Measurements from ENCODE around the gene RNU11. TPM values are rescaled to one million over a fixed set of nuclear protein-coding genes. Genes with fewer than 3 reads are reported as not detected.
A peak's percentile ranks its signal among the peaks of the same experiment; 100 is the strongest.
"Not testable (repeated sequence)": the region's sequence is repeated elsewhere in the genome, so short reads cannot be mapped to it uniquely, and the experiment has no call there.

Gene RNU11
- total and polyA plus RNA-seq, 2 donors (not counting 3 experiments of a cell fraction or from before 2014, with no cell fraction given): not detected

DNA sequence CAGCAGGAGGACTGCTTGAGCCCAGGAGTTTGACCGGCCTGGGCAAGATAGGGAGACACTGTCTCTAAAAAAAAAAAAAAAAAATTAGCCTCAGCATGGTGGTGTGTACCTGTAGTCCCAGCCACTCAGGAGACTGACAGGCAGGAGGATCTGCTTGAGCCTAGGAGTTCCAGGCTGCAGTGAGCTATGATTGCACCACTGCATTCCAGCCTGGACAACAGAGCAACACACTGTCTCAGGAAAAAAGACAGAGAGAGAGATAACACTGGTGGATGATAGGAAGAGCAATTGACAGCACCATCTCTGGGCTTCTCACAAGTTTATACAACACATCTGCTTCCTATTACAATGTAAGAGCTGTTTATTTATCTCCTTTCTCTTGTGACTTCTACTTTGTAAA is 2.4 kb upstream of the RNU11 start:
- no peak overlapping the region for H3K9ac ChIP-seq (replicated peaks; ENCODE audit: extremely low read depth, insufficient read depth, low read length)
- H3K27me3 ChIP-seq (ENCODE audit: control insufficient read depth in 2 of 2, insufficient read depth in 2 of 2, low read length in 2 of 2): no peaks in the 10 kb centered on the region
- H3K4me2 ChIP-seq (ENCODE audit: insufficient read depth, low read length): no peak overlapping the region
- H3K36me3 ChIP-seq (ENCODE audit: control insufficient read depth in 2 of 2, extremely low read depth in 1 of 2, insufficient read depth in 2 of 2, low read length in 2 of 2): no peaks in the 10 kb centered on the region
- no peak for DNase-seq (ENCODE audit: low read depth, low spot score)
- peaks cover 21% of the 10 kb centered on the region for H3K4me1 ChIP-seq (ENCODE audit: control insufficient read depth, extremely low read depth, insufficient read depth, low read length)
- FAIRE-seq: no peak
- TF ChIP-seq POLR2AphosphoS5 (IDR thresholded peaks at IDR 0.05; ENCODE audit: insufficient read depth, low read depth, low read length) (no peak), GATA2 (IDR thresholded peaks at IDR 0.05; ENCODE audit: insufficient read depth, insufficient read length, low read depth, low read length) (no peak), MYC (IDR thresholded peaks at IDR 0.05; ENCODE audit: low read depth, low read length) (no peak), POLR2A (IDR thresholded peaks at IDR 0.05; ENCODE audit: low read depth, low read length) (no peak)
- TF ChIP-seq, protein P1, sequence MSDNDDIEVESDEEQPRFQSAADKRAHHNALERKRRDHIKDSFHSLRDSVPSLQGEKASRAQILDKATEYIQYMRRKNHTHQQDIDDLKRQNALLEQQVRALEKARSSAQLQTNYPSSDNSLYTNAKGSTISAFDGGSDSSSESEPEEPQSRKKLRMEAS (IDR thresholded peaks at IDR 0.05; ENCODE audit: insufficient read depth, insufficient read length): no peak
- peaks cover 7% of the 10 kb centered on the region for H3K79me2 ChIP-seq (ENCODE audit: control insufficient read depth, insufficient read depth, low read length)
- CTCF ChIA-PET: interaction anchor here (0.8 kb wide), 1 partner anchor 230 kb away, joined by 3 read pairs; no protein-coding TSS in a partner anchor
- intact Hi-C loops (cut with micrococcal nuclease) (no loop called here), dilution Hi-C loops (cut with MboI; ENCODE audit: extremely low pct_ligation_motif_present, low sequenced_read_pairs) (no loop called here)
- H3K9me1 ChIP-seq (replicated peaks; ENCODE audit: control insufficient read depth, extremely low read depth, insufficient read depth, low read length): no peaks in the 10 kb centered on the region
- no peak overlapping the region for H2AFZ ChIP-seq (ENCODE audit: low read depth, low read length)
- POLR2A ChIA-PET: interaction anchor here (0.7 kb wide), 1 partner anchor 65 kb away, joined by 3 read pairs; no protein-coding TSS in a partner anchor
- no peak overlapping the region for H3K27ac ChIP-seq (ENCODE audit: insufficient read depth, low read depth, low read length)
- H4K20me1 ChIP-seq (replicated peaks; ENCODE audit: control insufficient read depth, extremely low read depth, insufficient read depth, low read length): no peaks in the 10 kb centered on the region
- no peak overlapping the region for H3K4me3 ChIP-seq (replicated peaks in 1 of 3; ENCODE audit: insufficient read depth in 1 of 3, low read depth in 1 of 3, low read length in 3 of 3)
- no peaks in the 10 kb centered on the region for H3K9me3 ChIP-seq (replicated peaks; ENCODE audit: control insufficient read depth, insufficient read depth, low read length)
- no TSS peak for BruUV-seq (replicated peaks)

DNA sequence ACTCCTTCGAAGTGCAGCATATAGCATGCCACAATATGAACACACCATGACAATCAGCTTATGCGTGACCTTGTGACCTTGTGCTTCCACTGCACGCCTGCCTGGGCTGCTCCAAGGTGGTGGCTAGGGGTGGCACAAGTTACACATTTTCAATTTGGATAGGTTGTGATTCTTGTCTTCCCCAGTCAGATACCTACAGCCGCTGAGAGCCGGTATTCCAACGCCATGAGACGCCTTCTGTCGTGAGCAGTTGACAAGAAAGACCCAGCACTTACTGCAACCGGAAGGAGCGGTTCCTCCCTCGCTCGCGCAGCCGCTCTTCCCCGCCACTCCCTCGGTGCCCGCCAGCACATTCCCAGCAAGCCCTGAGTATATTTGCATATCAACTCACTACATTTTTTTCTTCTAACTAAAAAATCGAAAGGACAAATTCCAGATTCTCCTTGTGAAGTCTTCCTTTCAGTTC is 359 bp upstream of the RNU11 start:
- no peaks in the 10 kb centered on the region for H4K20me1 ChIP-seq (replicated peaks; ENCODE audit: control insufficient read depth, extremely low read depth, insufficient read depth, low read length)
- intact Hi-C loops (cut with micrococcal nuclease): loop anchor here (1.0 kb wide), 3 partner anchors 20 to 229 kb away; partner anchors contain the start of genes GMEB1 and YTHDF2
- TF ChIP-seq, protein P1 (IDR thresholded peaks at IDR 0.05; ENCODE audit: insufficient read depth, insufficient read length): no peak
- peak; percentile 2 for TF ChIP-seq MYC (IDR thresholded peaks at IDR 0.05; ENCODE audit: low read depth, low read length)
- no peaks in the 10 kb centered on the region for H3K9me1 ChIP-seq (replicated peaks; ENCODE audit: control insufficient read depth, extremely low read depth, insufficient read depth, low read length)
- H3K4me2 ChIP-seq (ENCODE audit: insufficient read depth, low read length): peak overlapping the region; percentile 62
- ChIA-PET POLR2A (interaction anchor here (0.5 to 1.4 kb wide), 26 partner anchors 9 to 534 kb away, joined by 3 to 35 read pairs (median 5); partner anchors contain the start of genes ATP5IF1, GMEB1, TRNAU1AP and YTHDF2), CTCF (interaction anchor here (0.7 to 1.9 kb wide), 6 partner anchors 13 to 238 kb away, joined by 3 to 14 read pairs (median 4); partner anchors contain the start of genes GMEB1 and YTHDF2)
- peaks cover 16% of the 10 kb centered on the region for H3K4me1 ChIP-seq (ENCODE audit: control insufficient read depth, extremely low read depth, insufficient read depth, low read length)
- BruUV-seq (replicated peaks): TSS peak; percentile 39
- no peaks in the 10 kb centered on the region for H3K27me3 ChIP-seq (ENCODE audit: control insufficient read depth in 2 of 2, insufficient read depth in 2 of 2, low read length in 2 of 2)
- DNase-seq (ENCODE audit: low read depth, low spot score): peak; percentile 96
- peak overlapping the region in 2 of 3 experiments; percentile 18 to 20 for H3K4me3 ChIP-seq (replicated peaks in 1 of 3; ENCODE audit: insufficient read depth in 1 of 3, low read depth in 1 of 3, low read length in 3 of 3)
- no peaks in the 10 kb centered on the region for H3K36me3 ChIP-seq (ENCODE audit: control insufficient read depth in 2 of 2, extremely low read depth in 1 of 2, insufficient read depth in 2 of 2, low read length in 2 of 2)
- no peaks in the 10 kb centered on the region for H3K9me3 ChIP-seq (replicated peaks; ENCODE audit: control insufficient read depth, insufficient read depth, low read length)
- H3K79me2 ChIP-seq (ENCODE audit: control insufficient read depth, insufficient read depth, low read length): no peaks in the 10 kb centered on the region
- peak; percentile 95 for FAIRE-seq
- dilution Hi-C loops (cut with MboI; ENCODE audit: extremely low pct_ligation_motif_present, low sequenced_read_pairs): no loop called here
- H2AFZ ChIP-seq (ENCODE audit: low read depth, low read length): peak overlapping the region; percentile 71
- peak overlapping the region; percentile 96 for H3K9ac ChIP-seq (replicated peaks; ENCODE audit: extremely low read depth, insufficient read depth, low read length)
- H3K27ac ChIP-seq (ENCODE audit: insufficient read depth, low read depth, low read length): peak overlapping the region; percentile 97

DNA sequence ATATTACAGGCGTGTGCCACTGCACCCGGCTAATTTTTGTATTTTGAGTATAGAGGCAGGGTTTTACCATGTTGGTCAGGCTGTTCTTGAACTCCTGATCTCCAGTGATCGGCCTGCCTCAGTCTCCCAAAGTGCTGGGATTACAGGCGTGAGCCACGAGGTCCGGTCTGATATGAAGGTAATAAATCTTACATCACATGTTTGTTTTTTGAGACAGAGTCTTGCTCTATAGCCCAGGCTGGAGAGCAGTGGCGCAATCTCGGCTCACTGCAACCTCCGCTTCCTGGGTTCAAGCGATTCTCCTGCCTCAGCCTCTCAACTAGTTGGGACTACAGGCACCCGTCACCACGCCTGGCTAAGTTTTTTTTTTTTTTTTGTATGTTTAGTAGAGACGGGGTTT is 4.7 kb downstream of the RNU11 start:
- BruUV-seq (replicated peaks); FAIRE-seq; DNase-seq (ENCODE audit: low read depth, low spot score); H3K36me3 ChIP-seq (ENCODE audit: control insufficient read depth in 2 of 2, extremely low read depth in 1 of 2, insufficient read depth in 2 of 2, low read length in 2 of 2); intact Hi-C loops (cut with micrococcal nuclease); H3K9me3 ChIP-seq (replicated peaks; ENCODE audit: control insufficient read depth, insufficient read depth, low read length); H2AFZ ChIP-seq (ENCODE audit: low read depth, low read length); H3K27ac ChIP-seq (ENCODE audit: insufficient read depth, low read depth, low read length); H3K9me1 ChIP-seq (replicated peaks; ENCODE audit: control insufficient read depth, extremely low read depth, insufficient read depth, low read length); H3K79me2 ChIP-seq (ENCODE audit: control insufficient read depth, insufficient read depth, low read length); H3K27me3 ChIP-seq (ENCODE audit: control insufficient read depth in 2 of 2, insufficient read depth in 2 of 2, low read length in 2 of 2); H3K4me1 ChIP-seq (ENCODE audit: control insufficient read depth, extremely low read depth, insufficient read depth, low read length); H4K20me1 ChIP-seq (replicated peaks; ENCODE audit: control insufficient read depth, extremely low read depth, insufficient read depth, low read length); H3K9ac ChIP-seq (replicated peaks; ENCODE audit: extremely low read depth, insufficient read depth, low read length); H3K4me3 ChIP-seq (replicated peaks in 1 of 3; ENCODE audit: insufficient read depth in 1 of 3, low read depth in 1 of 3, low read length in 3 of 3); dilution Hi-C loops (cut with MboI; ENCODE audit: extremely low pct_ligation_motif_present, low sequenced_read_pairs); H3K4me2 ChIP-seq (ENCODE audit: insufficient read depth, low read length): not testable (repeated sequence)
- ChIA-PET POLR2A (interaction anchor here (1.5 kb wide), 1 partner anchor 10 kb away, joined by 7 read pairs; the partner anchor contains the start of gene TAF12), CTCF (interaction anchor here (1.2 to 1.8 kb wide), 2 partner anchors 84 to 224 kb away, joined by 4 to 11 read pairs; partner anchors contain the start of gene YTHDF2)
